Ishikawa (cell line): Measurements from ENCODE around the gene UTP20.

ENCODE experiments used
- CEBPB ChIP-seq: IDR thresholded peaks from 2 replicates; pipeline ENCODE4 v1.6.1; 2012
- CREB1 ChIP-seq: IDR thresholded peaks from 2 replicates; pipeline ENCODE4 v1.6.1; 2012; ENCODE audit warnings: low read depth
- EGR1 ChIP-seq: IDR thresholded peaks from 2 replicates; pipeline ENCODE4 v1.6.1; 2012
- EP300 ChIP-seq: IDR thresholded peaks from 2 replicates; pipeline ENCODE4 v1.6.1; 2012; ENCODE audit warnings: borderline replicate concordance
- FOXM1 ChIP-seq: IDR thresholded peaks from 2 replicates; pipeline ENCODE4 v1.6.1; 2012; ENCODE audit warnings: low read depth, borderline replicate concordance
- NFIC ChIP-seq: IDR thresholded peaks from 2 replicates; pipeline ENCODE4 v1.6.1; 2012
- RAD21 ChIP-seq: IDR thresholded peaks from 2 replicates; pipeline ENCODE4 v1.6.1; 2012; ENCODE audit warnings: low read depth
- REST ChIP-seq: IDR thresholded peaks from 2 replicates; pipeline ENCODE4 v1.6.1; 2012; ENCODE audit warnings: low read depth, mild to moderate bottlenecking
- TAF1 ChIP-seq: IDR thresholded peaks from 2 replicates; pipeline ENCODE4 v1.6.1; 2012; ENCODE audit warnings: low read depth, mild to moderate bottlenecking
- TCF12 ChIP-seq: IDR thresholded peaks from 2 replicates; pipeline ENCODE4 v1.6.1; 2012; ENCODE audit warnings: low read depth
- TEAD4 ChIP-seq: IDR thresholded peaks from 2 replicates; pipeline ENCODE4 v1.6.1; 2012
- YY1 ChIP-seq: IDR thresholded peaks from 2 replicates; pipeline ENCODE4 v1.6.1; 2012; ENCODE audit warnings: low read depth
- ZBTB7A ChIP-seq: IDR thresholded peaks from 2 replicates; pipeline ENCODE4 v1.6.1; 2012; ENCODE audit warnings: low read depth
- TF ChIP-seq, protein P1 (sequence below): IDR thresholded peaks from 2 replicates; pipeline ENCODE4 v1.6.1; 2012
- TF ChIP-seq, protein P2 (sequence below): IDR thresholded peaks from 2 replicates; pipeline ENCODE4 v1.6.1; 2012

Gene UTP20

GRCh38 chr12:101277443-101277842, 2.5 kb upstream of the UTP20 start:
- TF ChIP-seq, protein P1, sequence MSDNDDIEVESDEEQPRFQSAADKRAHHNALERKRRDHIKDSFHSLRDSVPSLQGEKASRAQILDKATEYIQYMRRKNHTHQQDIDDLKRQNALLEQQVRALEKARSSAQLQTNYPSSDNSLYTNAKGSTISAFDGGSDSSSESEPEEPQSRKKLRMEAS, result no peak
- TF ChIP-seq, protein P2, sequence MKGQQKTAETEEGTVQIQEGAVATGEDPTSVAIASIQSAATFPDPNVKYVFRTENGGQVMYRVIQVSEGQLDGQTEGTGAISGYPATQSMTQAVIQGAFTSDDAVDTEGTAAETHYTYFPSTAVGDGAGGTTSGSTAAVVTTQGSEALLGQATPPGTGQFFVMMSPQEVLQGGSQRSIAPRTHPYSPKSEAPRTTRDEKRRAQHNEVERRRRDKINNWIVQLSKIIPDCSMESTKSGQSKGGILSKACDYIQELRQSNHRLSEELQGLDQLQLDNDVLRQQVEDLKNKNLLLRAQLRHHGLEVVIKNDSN, result no peak
- no peak for TF ChIP-seq REST
- TF ChIP-seq CREB1, result no peak
- no peak for TF ChIP-seq TCF12
- TF ChIP-seq NFIC, result no peak
- no peak for TF ChIP-seq TAF1
- peak; percentile 49; the same call in 1 of the 2 replicates for TF ChIP-seq CEBPB
- no peak for TF ChIP-seq TEAD4

DNA sequence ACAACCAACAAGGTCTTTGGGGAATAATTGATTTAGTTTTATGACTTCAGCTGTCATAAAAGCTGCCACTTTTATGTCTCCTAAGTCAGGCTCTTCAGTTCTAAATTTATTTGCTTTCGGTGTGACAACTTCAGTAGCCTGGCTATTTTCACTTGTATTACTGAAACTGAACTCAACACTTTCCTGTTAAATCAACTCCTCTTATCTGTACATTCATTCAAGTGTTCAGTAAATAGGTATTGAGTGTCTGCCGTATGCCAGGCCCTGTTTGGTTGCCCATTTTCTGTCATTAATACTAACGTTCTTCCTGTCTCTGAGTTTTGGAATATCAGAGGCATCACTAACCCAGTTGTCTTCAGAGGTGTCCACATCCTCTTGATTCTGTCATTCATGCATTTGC, 7.5 kb downstream of the UTP20 start:
- TF ChIP-seq, protein P2, result no peak
- TF ChIP-seq TAF1 (no peak), CEBPB (no peak), YY1 (no peak), RAD21 (no peak), TEAD4 (no peak), EP300 (no peak), TCF12 (no peak), ZBTB7A (no peak), REST (no peak), NFIC (no peak)
- TF ChIP-seq, protein P1, result no peak

- no peak for TF ChIP-seq YY1
- no peak for TF ChIP-seq TCF12
- TF ChIP-seq EGR1, result no peak
- no peak for TF ChIP-seq EP300
- TF ChIP-seq RAD21, result no peak
- no peak for TF ChIP-seq TAF1
- TF ChIP-seq FOXM1, result no peak
- TF ChIP-seq CEBPB, result no peak
- TF ChIP-seq, protein P2, result no peak
- TF ChIP-seq TEAD4, result no peak
Measured at GRCh38 chr12:101297661-101298060, 17.8 kb downstream of the UTP20 start.

DNA sequence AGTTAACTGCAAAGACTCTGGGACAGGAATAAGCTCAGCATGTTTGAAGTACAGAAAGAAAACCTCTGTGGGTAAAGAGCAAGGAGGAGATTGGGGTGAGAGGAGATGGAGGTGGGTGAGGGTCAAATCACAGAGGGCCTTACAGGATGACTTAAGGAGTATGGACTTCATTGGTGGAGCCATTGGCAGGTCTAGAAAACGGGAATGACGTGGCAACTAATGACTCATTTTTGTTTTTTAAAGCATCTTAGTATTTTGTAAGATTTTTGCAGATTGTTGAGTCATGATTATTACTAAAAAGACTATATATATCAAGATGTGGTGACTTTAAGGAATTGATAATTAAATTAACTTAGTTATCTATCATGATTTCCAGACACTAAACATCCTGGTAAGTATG, 18.5 kb downstream of the UTP20 start:
- TF ChIP-seq CREB1, result no peak
- TF ChIP-seq FOXM1, result no peak
- TF ChIP-seq RAD21, result no peak
- TF ChIP-seq TEAD4, result no peak
- TF ChIP-seq EGR1, result no peak
- no peak for TF ChIP-seq YY1
- no peak for TF ChIP-seq CEBPB
- no peak for TF ChIP-seq NFIC
- TF ChIP-seq TCF12, result no peak
- TF ChIP-seq, protein P2, result no peak
- no peak for TF ChIP-seq EP300

DNA sequence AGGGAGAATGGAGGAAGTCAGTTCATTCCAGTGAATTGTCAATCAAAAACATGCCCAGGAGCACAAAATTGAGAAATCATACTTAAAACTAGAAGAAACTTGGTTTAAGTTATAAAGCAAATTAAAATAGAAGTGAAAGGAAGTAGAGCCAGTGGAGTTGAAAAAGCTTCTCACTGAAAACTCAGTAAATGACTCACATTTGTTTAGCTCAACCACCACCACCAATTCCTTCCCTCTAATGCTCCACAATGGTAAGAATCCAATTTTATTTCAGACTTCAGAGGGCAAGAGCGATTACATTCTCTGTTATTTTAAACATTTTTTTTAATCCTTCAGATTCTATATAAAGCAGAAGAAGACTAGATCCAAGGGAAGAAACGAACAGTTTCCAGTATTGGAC, 19.4 kb downstream of the UTP20 start:
- TF ChIP-seq TAF1 (no peak), CEBPB (no peak), TEAD4 (no peak), ZBTB7A (no peak), NFIC (no peak), TCF12 (no peak), EGR1 (no peak)
- TF ChIP-seq, protein P2, result no peak
- TF ChIP-seq, protein P1, result no peak
